ENCODE data around the gene TBKBP1.

The TBKBP1 gene

DNA sequence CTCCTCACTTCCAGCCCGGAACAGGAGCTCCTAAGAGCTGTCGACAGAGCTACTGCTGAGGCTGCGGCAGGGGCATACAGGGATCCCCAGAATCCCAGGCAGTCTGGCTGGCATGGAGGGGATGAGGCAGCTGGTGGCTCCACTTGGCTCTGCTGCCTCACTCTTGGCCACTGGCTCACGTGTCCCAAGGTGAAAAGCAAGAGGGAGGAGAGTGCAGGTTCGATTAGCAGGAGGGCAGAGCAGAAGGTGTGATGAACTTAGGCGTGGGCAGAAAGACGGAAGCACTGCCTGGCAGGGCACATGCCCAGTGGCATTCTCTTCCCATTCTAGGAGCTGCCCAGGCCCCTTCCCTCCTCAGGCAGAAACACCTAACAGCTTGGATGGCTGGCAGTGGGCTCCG, 27.8 kb downstream of the TBKBP1 start:
- no peaks in the 10 kb centered on the region for H3K9me3 Mint-ChIP-seq (ENCODE audit: low read depth)

DNA sequence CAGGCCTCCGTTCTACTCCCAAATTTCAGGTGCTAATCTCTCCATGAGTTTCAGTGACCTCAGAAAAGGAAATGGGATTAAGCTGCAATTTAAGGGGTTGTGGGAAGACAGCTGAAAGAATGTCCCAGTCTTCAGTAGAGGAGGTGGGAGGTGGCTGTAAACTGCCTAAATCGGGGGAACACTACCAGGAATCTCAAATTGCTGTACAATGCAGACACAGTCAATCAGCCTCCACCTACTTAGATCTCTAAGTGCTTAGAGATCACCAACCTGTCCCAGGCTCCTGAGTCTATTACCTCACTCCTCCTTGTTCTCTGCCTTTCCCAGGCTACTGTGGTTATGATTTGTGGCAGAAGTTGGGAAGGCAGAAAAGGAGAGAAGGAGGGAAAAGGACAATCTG, 30.7 kb downstream of the TBKBP1 start:
- Mint-ChIP-seq H3K36me3 (no peaks in the 10 kb centered on the region), H3K27ac (peak overlapping the region; percentile 58), H3K27me3 (no peaks in the 10 kb centered on the region), H3K4me1 (ENCODE audit: low read depth) (peaks cover 72% of the 10 kb centered on the region), H3K9me3 (ENCODE audit: low read depth) (no peaks in the 10 kb centered on the region), H3K4me3 (no peak overlapping the region)

More for the DNA sequence above, 27.8 kb downstream of the TBKBP1 start:
- Mint-ChIP-seq H3K27me3 (no peaks in the 10 kb centered on the region), H3K27ac (peak overlapping the region; percentile 99), H3K4me1 (ENCODE audit: low read depth) (peaks cover 88% of the 10 kb centered on the region), H3K4me3 (peak overlapping the region; percentile 84), H3K36me3 (no peaks in the 10 kb centered on the region)

DNA sequence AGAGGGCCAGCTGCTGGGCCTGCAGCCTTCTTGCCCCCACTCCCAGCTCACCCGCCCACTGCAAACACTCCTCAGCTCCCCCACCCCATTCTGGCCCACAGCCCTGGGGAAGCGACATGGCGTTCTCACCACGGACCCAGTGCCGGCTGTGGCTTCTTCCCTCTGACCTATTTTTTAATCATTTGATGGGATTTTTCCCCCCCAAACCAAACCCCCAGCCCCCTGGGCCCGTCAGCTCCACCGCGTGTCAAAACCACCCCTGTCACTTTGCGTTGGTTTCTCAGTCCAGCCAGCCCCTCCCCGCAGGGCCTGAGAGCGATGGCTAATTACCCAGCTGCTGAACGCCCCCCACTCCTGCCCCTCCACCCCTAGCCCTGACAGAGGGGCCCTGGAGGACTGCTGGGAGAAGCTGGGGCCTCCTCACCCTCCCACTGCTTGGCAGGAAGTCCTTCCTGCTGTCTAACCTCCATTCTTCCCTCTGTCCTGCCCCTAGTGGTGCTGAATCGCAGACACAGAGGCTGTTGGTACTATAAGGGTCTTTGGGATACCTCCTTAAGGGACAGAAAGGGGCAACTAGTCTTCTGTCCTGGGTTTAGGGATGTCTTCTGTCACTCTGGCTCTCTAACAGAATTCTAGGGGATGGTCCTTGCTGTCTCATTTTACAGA, 31.6 kb downstream of the TBKBP1 start:
- H3K27ac Mint-ChIP-seq, result peak overlapping the region; percentile 47
- no peaks in the 10 kb centered on the region for H3K27me3 Mint-ChIP-seq
- H3K36me3 Mint-ChIP-seq, result no peaks in the 10 kb centered on the region
- peaks cover 67% of the 10 kb centered on the region for H3K4me1 Mint-ChIP-seq (ENCODE audit: low read depth)
- peak overlapping the region; percentile 27 for H3K4me3 Mint-ChIP-seq
- H3K9me3 Mint-ChIP-seq (ENCODE audit: low read depth), result no peaks in the 10 kb centered on the region

DNA sequence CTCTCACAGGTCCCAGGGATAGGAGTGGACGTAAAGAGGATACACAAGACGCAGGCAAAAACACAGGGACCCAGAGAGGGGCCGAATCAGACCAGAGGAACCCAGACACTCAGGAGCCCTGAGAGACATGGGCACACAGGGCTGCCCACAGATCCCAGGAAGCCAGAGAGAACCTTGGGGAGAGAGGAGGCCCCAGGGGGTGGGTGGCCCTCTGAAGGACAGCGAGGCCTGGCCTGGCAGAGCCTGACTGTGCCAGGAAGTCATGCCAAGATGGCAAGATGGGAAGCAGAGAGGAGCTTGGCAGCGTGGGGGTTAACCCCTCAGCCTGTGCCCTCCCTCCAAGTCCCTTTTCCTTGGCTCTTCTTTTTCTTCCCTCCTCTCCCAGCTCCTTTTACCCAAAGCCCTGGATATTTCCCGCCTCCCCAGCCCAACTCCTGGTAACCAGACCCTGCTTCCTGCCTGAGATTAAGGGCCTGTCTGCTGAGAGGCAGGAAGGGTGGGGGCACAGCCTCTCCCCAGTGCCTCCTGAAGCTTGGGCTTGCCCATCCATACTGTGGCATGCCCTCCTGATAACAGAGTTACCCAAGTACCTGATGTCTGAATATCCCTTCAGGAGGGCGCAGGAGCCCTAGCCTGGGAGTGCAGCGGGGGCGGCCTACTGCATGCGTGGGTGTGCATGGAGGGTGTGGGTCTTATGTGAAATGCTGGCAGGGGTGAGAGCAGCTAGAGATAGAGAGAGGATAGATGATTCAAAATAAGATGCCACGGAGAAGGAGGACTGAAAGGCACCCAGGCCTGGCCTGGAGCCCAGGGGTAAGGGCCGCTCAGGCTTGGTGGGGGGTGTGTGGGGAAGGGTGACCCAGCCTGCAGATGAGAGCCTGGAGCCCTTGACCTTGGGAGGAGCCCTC, 33.1 kb downstream of the TBKBP1 start:
- Mint-ChIP-seq H3K27me3 (no peaks in the 10 kb centered on the region), H3K36me3 (no peaks in the 10 kb centered on the region), H3K4me1 (ENCODE audit: low read depth) (peaks cover 67% of the 10 kb centered on the region), H3K9me3 (ENCODE audit: low read depth) (no peaks in the 10 kb centered on the region), H3K4me3 (no peak overlapping the region), H3K27ac (peak overlapping the region; percentile 50)

DNA sequence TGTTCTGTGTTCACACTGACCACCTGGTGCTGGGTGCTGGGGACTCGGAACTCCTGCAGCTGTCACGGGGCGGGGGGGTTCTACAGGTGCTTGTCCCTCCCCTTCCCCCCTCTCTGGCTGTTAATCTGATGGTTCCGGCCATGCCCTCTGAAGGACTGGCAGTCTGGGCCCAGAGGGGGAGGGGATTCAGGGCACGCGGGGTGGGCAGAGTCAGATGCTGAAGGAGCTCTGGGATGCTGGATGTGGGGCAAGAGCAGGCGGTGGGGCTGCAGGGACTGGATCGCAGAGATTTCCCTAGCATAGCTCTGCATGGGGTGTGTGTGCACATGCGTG, 33.7 kb downstream of the TBKBP1 start:
- Mint-ChIP-seq H3K4me1 (ENCODE audit: low read depth) (peaks cover 69% of the 10 kb centered on the region), H3K9me3 (ENCODE audit: low read depth) (no peaks in the 10 kb centered on the region), H3K27ac (peak overlapping the region; percentile 73), H3K27me3 (no peaks in the 10 kb centered on the region), H3K36me3 (no peaks in the 10 kb centered on the region), H3K4me3 (no peak overlapping the region)

DNA sequence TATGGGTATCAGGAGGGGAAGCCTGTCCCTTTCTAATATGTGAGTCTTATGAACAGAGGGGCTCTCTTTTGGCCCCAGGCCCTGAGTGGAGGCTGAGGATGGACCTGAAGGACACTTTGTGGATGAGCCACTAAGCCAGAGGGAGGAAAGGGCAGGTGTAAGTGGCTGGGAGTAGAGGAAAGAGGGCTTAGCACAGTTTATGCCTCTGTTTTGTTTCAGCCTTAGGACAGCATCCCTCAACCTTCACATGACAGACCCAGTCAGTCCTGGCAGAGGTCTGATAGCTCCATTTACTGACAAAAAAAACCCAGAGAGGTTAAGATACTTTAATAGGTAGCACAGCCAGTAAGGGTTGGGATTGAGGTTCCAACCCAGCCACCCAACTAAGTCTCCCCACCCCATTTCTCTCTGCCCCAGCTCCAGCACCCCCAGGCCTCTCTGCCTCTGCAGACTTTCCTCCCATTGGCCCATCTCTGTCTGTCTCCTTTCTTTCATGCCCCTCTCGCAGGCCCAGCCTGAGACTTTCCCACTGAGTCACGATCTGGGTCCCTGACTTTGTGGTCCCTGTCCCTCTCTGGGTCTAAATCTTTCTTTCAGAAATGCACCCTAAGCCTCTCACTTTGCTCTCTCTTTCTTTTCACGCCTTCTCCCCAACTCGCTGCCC, 34.4 kb downstream of the TBKBP1 start:
- peaks cover 65% of the 10 kb centered on the region for H3K4me1 Mint-ChIP-seq (ENCODE audit: low read depth)
- no peak overlapping the region for H3K4me3 Mint-ChIP-seq
- no peaks in the 10 kb centered on the region for H3K27me3 Mint-ChIP-seq
- H3K27ac Mint-ChIP-seq, result peak overlapping the region; percentile 73
- H3K36me3 Mint-ChIP-seq, result no peaks in the 10 kb centered on the region
- H3K9me3 Mint-ChIP-seq (ENCODE audit: low read depth), result no peaks in the 10 kb centered on the region

DNA sequence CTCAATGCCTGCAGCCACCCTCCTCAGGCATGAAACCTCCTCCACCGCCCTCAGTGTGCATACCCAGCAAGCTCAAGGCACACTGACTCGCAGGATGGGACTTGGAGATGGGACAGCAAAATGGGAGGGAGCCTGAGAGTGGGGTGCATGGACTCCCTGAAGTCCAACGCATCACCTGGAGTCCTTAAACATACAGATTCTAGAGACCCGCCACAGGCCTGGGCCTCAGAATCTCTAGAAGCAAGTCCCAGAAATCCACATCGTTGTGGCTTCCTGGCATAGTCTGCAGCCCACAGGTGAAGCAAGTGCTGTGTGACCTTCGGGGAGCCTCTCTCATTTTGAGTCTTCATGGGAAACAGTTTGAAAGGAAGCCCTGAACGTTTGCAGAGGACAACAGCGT, 35.5 kb downstream of the TBKBP1 start:
- Mint-ChIP-seq H3K4me3 (no peak overlapping the region), H3K9me3 (ENCODE audit: low read depth) (no peaks in the 10 kb centered on the region), H3K4me1 (ENCODE audit: low read depth) (peaks cover 60% of the 10 kb centered on the region), H3K27me3 (no peaks in the 10 kb centered on the region), H3K27ac (peak overlapping the region; percentile 34), H3K36me3 (no peaks in the 10 kb centered on the region)

DNA sequence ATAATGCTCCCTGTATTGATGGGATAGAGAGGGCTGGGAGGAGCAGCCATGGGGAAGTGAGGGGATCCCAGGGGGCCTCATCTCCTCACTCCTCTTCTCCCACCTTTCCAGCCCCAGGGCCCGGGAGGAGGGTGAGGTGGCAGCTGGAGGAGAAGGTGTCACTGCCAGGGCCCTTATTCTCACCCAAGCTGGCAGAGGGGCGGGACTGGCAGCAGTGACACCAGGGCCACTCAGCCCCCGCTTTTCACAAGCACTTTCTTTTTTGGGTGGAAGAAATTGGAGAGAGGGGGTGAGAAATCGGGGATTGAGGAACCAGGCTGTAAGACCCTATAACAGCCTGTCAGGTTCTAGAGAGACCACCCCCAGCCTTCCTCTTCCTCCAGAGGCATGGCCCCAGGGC, 36.7 kb downstream of the TBKBP1 start:
- no peaks in the 10 kb centered on the region for H3K9me3 Mint-ChIP-seq (ENCODE audit: low read depth)
- no peak overlapping the region for H3K27ac Mint-ChIP-seq
- peaks cover 57% of the 10 kb centered on the region for H3K4me1 Mint-ChIP-seq (ENCODE audit: low read depth)
- H3K4me3 Mint-ChIP-seq, result peak overlapping the region; percentile 40
- H3K36me3 Mint-ChIP-seq, result peaks cover 2% of the 10 kb centered on the region
- no peaks in the 10 kb centered on the region for H3K27me3 Mint-ChIP-seq

DNA sequence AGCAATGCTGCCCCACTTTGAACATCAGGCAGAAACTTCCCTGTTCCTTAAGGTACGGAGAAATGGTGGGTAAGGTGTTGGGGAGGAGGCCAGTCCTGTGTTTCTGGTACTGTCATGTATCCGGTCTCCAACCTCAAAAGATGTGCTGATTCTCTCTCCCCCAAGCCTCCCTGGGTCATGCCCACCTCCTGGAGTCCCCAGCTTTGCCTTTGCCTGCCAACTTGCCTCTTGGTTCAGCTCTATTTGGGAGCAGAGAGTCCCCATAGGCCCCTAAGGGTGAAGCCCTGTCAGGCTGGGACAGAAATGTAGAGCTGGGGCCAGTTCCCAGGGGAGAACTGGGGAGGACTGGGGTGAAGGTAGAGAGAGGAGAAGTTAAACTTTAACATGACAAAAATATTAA, 37.4 kb downstream of the TBKBP1 start:
- Mint-ChIP-seq H3K27ac (no peak overlapping the region), H3K9me3 (ENCODE audit: low read depth) (no peaks in the 10 kb centered on the region), H3K27me3 (no peaks in the 10 kb centered on the region), H3K36me3 (peaks cover 2% of the 10 kb centered on the region), H3K4me3 (no peak overlapping the region), H3K4me1 (ENCODE audit: low read depth) (peaks cover 54% of the 10 kb centered on the region)

DNA sequence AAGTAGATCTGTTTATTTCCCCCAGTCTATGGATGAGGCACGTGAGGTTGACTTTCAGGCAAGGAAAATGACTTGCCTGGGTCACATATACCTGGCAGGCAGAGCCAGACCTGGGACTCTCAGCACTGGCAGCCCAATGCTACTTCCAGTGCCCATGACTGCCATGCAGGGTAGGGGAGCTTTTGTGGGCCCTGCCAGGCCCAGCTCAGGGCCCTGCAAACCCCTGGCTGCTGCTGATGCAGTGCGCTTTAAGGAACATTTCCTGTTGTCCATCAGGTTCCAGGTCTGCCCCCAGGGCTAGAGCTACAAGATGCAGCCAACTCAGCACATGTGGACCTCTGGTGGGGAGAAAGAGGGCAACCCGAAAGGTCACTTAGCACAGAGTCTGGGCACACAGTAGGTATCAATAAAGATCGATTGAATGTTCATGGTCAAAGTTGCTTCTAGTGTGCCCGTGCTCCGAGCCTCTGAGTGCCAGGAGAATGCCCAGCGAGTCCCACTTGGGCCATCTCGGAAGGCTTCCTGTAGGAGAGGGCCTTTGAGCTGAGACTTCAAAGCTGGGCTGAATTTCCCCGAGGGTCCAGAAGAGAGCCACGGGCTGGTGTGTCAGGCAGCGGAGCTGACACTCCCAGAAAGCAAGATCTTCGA, 38.6 kb downstream of the TBKBP1 start:
- Mint-ChIP-seq H3K36me3 (peaks cover 2% of the 10 kb centered on the region), H3K4me1 (ENCODE audit: low read depth) (peaks cover 57% of the 10 kb centered on the region), H3K9me3 (ENCODE audit: low read depth) (no peaks in the 10 kb centered on the region)

DNA sequence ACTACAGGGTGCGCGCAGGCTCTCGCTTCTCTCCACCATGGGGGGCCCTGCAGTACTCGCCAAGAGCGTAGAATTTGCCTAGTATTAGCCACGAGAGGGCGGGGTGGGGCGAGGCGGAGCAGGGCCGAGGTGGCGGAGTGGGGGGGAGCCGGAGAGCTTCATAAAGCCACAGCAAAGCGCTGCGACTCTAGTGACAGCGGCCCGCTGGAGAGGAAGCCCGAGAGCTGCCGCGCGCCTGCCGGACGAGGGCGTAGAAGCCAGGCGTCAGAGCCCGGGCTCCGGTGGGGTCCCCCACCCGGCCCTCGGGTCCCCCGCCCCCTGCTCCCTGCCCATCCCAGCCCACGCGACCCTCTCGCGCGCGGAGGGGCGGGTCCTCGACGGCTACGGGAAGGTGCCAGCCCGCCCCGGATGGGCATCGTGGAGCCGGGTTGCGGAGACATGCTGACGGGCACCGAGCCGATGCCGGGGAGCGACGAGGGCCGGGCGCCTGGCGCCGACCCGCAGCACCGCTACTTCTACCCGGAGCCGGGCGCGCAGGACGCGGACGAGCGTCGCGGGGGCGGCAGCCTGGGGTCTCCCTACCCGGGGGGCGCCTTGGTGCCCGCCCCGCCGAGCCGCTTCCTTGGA, 39.2 kb downstream of the TBKBP1 start, which contains the start of gene TBX21:
TSS of gene TBX21 (plus strand) at position 190 of the 627 bp plus-strand sequence. CDS start at position 409, 219 bp downstream.
- Mint-ChIP-seq H3K4me1 (ENCODE audit: low read depth) (peaks cover 55% of the 10 kb centered on the region), H3K9me3 (ENCODE audit: low read depth) (no peaks in the 10 kb centered on the region), H3K27ac (peak within 1 kb of the TSS; percentile 95), H3K4me3 (peak within 1 kb of the TSS; percentile 100), H3K36me3 (peaks cover 2% of the 10 kb centered on the region), H3K27me3 (no peaks in the 10 kb centered on the region)

More for the DNA sequence above, 38.6 kb downstream of the TBKBP1 start:
- no peaks in the 10 kb centered on the region for H3K27me3 Mint-ChIP-seq
- H3K4me3 Mint-ChIP-seq, result peak overlapping the region; percentile 85
- peak overlapping the region; percentile 86 for H3K27ac Mint-ChIP-seq

DNA sequence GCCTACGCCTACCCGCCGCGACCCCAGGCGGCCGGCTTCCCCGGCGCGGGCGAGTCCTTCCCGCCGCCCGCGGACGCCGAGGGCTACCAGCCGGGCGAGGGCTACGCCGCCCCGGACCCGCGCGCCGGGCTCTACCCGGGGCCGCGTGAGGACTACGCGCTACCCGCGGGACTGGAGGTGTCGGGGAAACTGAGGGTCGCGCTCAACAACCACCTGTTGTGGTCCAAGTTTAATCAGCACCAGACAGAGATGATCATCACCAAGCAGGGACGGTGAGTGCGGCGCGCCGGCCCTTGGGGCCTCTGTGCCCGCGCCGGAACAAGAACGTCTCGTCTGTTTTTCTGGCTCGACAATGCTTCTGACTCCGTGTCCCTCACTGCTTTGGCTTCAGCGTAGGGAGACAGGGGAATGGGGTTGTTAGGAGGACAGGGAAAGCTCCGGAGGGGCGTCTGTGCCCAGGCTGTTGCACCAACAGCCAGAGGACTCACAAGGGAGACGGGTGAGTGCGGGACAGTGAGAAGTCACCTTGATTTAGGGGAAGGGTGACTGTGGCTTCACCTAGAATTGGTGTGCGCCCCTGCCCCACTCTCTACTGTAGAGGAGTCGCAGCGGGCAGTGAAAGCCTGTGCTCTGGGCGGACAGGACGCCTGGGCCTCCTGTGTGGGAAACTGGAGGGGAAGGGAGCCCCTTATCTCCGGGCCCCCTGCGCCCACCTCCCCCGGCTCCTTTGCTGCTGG, 39.9 kb downstream of the TBKBP1 start:
- Mint-ChIP-seq H3K9me3 (ENCODE audit: low read depth) (no peaks in the 10 kb centered on the region), H3K27ac (peak overlapping the region; percentile 95), H3K36me3 (peaks cover 2% of the 10 kb centered on the region), H3K4me3 (peak overlapping the region; percentile 100), H3K4me1 (ENCODE audit: low read depth) (peaks cover 54% of the 10 kb centered on the region), H3K27me3 (no peaks in the 10 kb centered on the region)

DNA sequence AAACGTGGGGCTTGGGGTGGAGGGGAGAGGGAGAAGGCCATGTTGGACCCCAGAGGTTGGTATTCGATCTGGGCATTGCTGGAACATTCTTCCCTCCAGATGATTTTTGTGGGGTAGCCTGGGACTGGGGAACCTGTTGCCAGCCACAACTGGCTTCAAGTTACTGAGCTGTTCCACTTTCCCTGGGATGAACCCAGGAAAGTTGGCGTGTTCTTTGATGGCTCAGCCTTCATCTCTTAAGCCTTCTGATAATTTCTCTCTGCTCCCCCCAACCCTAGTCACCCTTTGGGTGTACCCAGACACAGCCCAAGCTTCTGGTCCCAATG, 41.1 kb downstream of the TBKBP1 start:
- Mint-ChIP-seq H3K4me3 (peak overlapping the region; percentile 100), H3K27me3 (no peaks in the 10 kb centered on the region), H3K9me3 (ENCODE audit: low read depth) (no peaks in the 10 kb centered on the region), H3K4me1 (ENCODE audit: low read depth) (peaks cover 53% of the 10 kb centered on the region), H3K27ac (peak overlapping the region; percentile 84), H3K36me3 (peaks cover 2% of the 10 kb centered on the region)

DNA sequence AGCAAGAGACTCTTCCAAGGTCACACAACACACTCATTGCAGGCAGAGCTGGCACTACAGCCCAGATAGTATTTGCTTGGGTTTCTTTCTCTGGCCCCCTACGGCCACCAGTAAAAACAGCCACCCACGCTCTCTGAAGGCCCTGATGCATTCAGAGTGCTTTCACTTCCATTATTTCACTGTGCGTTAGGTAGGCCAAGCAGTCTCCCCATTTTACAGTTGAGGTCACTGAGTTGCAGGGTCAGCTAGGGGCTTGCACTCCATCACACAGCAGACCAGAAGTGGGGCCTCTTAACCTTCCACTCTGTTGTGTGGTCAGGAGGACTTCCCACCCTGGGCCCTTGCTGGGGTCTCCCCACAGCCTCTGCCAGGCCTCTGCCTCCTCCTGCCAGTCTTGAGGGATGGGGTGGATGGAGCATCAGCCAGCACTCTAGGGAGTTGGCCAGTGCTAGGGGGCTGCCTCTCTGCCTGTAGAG, 41.6 kb downstream of the TBKBP1 start:
- peaks cover 53% of the 10 kb centered on the region for H3K4me1 Mint-ChIP-seq (ENCODE audit: low read depth)
- H3K36me3 Mint-ChIP-seq, result peaks cover 2% of the 10 kb centered on the region
- no peaks in the 10 kb centered on the region for H3K27me3 Mint-ChIP-seq
- no peaks in the 10 kb centered on the region for H3K9me3 Mint-ChIP-seq (ENCODE audit: low read depth)
- peak overlapping the region; percentile 64 for H3K27ac Mint-ChIP-seq
- peak overlapping the region; percentile 100 for H3K4me3 Mint-ChIP-seq

Measured in activated naive CD8-positive, alpha-beta T cell (primary cell).